BE2C (cell line): Measurements from ENCODE around the gene NUDC.

Source experiments
- DNase-seq: peaks from one replicate; pipeline ENCODE4 v3.0.0-alpha.2; 2020
- H3K27me3 ChIP-seq: fragments of 250-450 bp; sonication (Bioruptor Pico); 2 replicates; pipeline ENCODE4 v1.5.1; 2020; ENCODE audit warnings: mild to moderate bottlenecking
- H3K36me3 ChIP-seq: fragments of 250-450 bp; sonication (Bioruptor Pico); 2 replicates; pipeline ENCODE4 v1.5.1; 2020; ENCODE audit warnings: mild to moderate bottlenecking
- H3K4me1 ChIP-seq: fragments of 250-450 bp; sonication (Bioruptor Pico); 2 replicates; pipeline ENCODE4 v1.5.1; 2020
- H3K4me3 ChIP-seq: 2 replicates; pipeline ENCODE4 v1.5.1; 2011; ENCODE audit warnings: low read depth, low read length
- H3K9me3 ChIP-seq: fragments of 250-450 bp; sonication (Bioruptor Pico); 2 replicates; pipeline ENCODE4 v1.5.1; 2020
- CTCF ChIP-seq: IDR thresholded peaks from 2 replicates; pipeline ENCODE4 v1.5.1; 2012; ENCODE audit warnings: mild to moderate bottlenecking, low read depth, low read length

Gene NUDC

GRCh38 chr1:26887125-26887524 is 34.4 kb upstream of the NUDC start:
- Histone ChIP-seq H3K4me3 (no peak overlapping the region), H3K36me3 (peaks cover 25% of the 10 kb centered on the region), H3K4me1 (no peaks in the 10 kb centered on the region), H3K9me3 (no peaks in the 10 kb centered on the region), H3K27me3 (no peaks in the 10 kb centered on the region)
- DNase-seq = no peak
- TF ChIP-seq CTCF = peak; percentile 45

DNA sequence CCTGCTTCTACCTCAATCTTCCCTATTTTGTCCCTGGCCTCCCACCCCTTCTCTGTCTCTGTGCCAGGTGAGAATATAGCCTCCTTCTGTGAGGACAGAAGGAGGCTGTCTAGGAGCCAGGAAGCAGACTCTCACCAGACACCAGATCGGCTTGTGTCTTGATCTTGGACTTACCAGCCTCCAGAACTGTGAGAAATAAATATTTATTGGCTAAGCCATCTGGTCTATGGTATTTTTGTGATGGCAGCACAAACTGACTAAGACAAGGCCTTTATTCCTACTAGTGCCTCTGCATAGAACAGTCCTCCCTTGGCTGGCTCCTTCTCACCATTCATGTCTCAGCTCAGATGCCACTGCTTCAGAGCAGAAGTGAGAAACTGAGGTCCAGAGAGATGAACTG is 33.3 kb upstream of the NUDC start:
- H3K36me3 ChIP-seq = peaks cover 24% of the 10 kb centered on the region
- no peak for TF ChIP-seq CTCF

GRCh38 chr1:26889551-26890466 is 31.7 kb upstream of the NUDC start, which contains the start of gene GPN2:
GPN2 (minus strand) TSS chr1:26890283; CDS start chr1:26890096, 187 bp downstream.
- Histone ChIP-seq H3K9me3 (no peaks in the 10 kb centered on the region), H3K4me3 (peak within 1 kb of the TSS; percentile 76), H3K4me1 (no peaks in the 10 kb centered on the region), H3K27me3 (no peaks in the 10 kb centered on the region), H3K36me3 (peaks cover 17% of the 10 kb centered on the region)
- DNase-seq = peak; percentile 74
- no peak for TF ChIP-seq CTCF

More for the DNA sequence above, 33.3 kb upstream of the NUDC start:
- H3K9me3 ChIP-seq = no peaks in the 10 kb centered on the region
- no peaks in the 10 kb centered on the region for H3K4me1 ChIP-seq
- no peak overlapping the region for H3K4me3 ChIP-seq
- no peaks in the 10 kb centered on the region for H3K27me3 ChIP-seq
- DNase-seq = no peak

DNA sequence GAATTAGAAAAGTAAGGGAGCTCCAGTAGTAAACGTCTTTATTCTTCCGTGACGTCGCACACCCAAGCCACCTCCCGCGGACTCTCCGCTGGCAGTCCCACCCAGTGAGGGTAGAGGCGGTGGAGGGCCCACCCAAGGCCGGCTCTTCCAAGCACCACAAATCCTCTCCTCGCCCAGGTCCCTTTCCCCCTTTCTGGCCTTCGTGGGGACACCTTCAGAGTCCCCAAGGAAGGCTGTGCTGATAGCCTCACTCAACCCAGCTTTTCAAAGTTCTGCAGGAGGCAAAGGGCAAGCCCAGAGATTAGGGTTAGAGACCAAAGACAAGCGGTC is 31.1 kb upstream of the NUDC start:
- H3K4me1 ChIP-seq = no peaks in the 10 kb centered on the region
- H3K9me3 ChIP-seq = no peaks in the 10 kb centered on the region
- no peak for DNase-seq
- peak overlapping the region; percentile 76 for H3K4me3 ChIP-seq
- H3K36me3 ChIP-seq = peaks cover 17% of the 10 kb centered on the region
- TF ChIP-seq CTCF = no peak
- no peaks in the 10 kb centered on the region for H3K27me3 ChIP-seq

DNA sequence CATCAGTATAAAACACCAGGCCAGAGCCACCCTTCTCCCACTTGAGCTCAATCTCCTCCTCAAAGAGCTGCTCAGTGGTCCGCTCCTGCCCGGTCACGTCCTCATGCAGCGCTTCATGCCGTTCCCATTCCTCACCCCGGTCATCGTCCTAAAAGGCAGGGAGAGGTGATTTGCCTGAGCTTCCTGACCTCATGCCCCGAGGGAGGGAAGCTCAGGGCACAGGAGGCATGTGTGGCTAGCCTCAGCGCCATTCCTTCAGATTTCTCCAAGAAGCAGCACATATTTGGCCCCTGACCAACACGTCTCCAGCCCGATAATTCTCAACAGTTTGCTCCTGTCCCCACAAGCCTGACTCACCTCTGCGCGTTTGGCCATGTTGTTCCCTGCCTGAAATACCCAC is 27.3 kb upstream of the NUDC start:
- no peak for TF ChIP-seq CTCF
- no peak for DNase-seq
- H3K36me3 ChIP-seq = peaks cover 5% of the 10 kb centered on the region

DNA sequence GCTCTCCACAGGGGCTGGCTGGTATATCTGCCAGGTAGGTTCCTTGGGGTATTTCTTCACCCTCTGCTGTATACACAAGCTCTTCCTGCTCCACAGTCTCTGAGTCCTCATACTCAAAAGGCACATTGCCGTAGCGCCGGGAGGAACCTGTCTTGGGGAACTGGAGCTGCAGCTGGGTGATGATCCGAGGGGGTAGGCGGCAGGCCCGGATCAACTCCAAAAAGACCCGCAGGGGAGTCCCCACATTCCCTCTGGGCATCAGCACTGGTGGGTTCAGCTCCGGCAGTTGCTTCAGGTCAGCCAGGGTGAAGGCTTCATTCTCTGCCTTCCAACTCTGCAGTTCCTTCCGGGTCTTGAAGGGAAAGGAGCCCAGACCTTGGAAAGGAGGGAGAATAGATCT is 24.2 kb upstream of the NUDC start:
- no peak for DNase-seq
- Histone ChIP-seq H3K9me3 (no peaks in the 10 kb centered on the region), H3K36me3 (no peaks in the 10 kb centered on the region; the same call in none of the 2 replicates), H3K27me3 (no peaks in the 10 kb centered on the region), H3K4me1 (peaks cover 3% of the 10 kb centered on the region; the same call in 1 of the 2 replicates), H3K4me3 (no peak overlapping the region)
- TF ChIP-seq CTCF = no peak

More for the DNA sequence above, 27.3 kb upstream of the NUDC start:
- Histone ChIP-seq H3K9me3 (no peaks in the 10 kb centered on the region), H3K4me3 (no peak overlapping the region), H3K4me1 (peaks cover 2% of the 10 kb centered on the region; the same call in 1 of the 2 replicates), H3K27me3 (no peaks in the 10 kb centered on the region)
